ENCODE data around the gene MCC.

MCC gene

GRCh38 chr5:113003763-113004162, 484.5 kb downstream of the MCC start:
- DNase-seq, result no peak

GRCh38 chr5:113002423-113002822, 485.8 kb downstream of the MCC start:
- DNase-seq, result no peak

- DNase-seq, result no peak
These were observed 487.8 kb downstream of the MCC start for GRCh38 chr5:113000466-113000865.

GRCh38 chr5:112998296-112998695, 490.0 kb downstream of the MCC start:
- no peak for DNase-seq

- DNase-seq, result no peak
These were observed 491.4 kb downstream of the MCC start for GRCh38 chr5:112996830-112997374.

- no peak for DNase-seq
These were observed 492.3 kb downstream of the MCC start for GRCh38 chr5:112995764-112996618.

- no peak for DNase-seq
These were observed 502.0 kb downstream of the MCC start for GRCh38 chr5:112986224-112986623.

- DNase-seq, result no peak
These were observed 504.9 kb downstream of the MCC start for GRCh38 chr5:112983363-112983762.

- no peak for DNase-seq
These were observed 508.5 kb downstream of the MCC start for GRCh38 chr5:112979723-112980122.

- no peak for DNase-seq
These were observed 509.4 kb downstream of the MCC start for GRCh38 chr5:112978836-112979235.

- no peak for DNase-seq
These were observed 510.8 kb downstream of the MCC start for GRCh38 chr5:112977440-112977861.

- DNase-seq, result peak; percentile 87
These were observed 511.6 kb downstream of the MCC start, which contains the start of gene DCP2 for GRCh38 chr5:112976432-112977309. DCP2 (plus strand) TSS chr5:112976798; CDS start chr5:112976934, 136 bp downstream.

- DNase-seq, result no peak
These were observed 512.4 kb downstream of the MCC start for GRCh38 chr5:112975721-112976431.

GRCh38 chr5:112974901-112975300, 513.4 kb downstream of the MCC start:
- DNase-seq, result no peak

- DNase-seq, result no peak
These were observed 514.3 kb downstream of the MCC start for GRCh38 chr5:112973904-112974303.

- no peak for DNase-seq
These were observed 515.2 kb downstream of the MCC start for GRCh38 chr5:112973036-112973435.

Data from activated gamma-delta T cell (primary cell).